ENCODE data around the gene TRPV6. TPM values are rescaled to one million over a fixed set of nuclear protein-coding genes. Genes with fewer than 3 reads are reported as not detected.

The TRPV6 gene
- polyA plus RNA-seq, 1 donor (not counting 4 experiments of a cell fraction or from before 2014, with no cell fraction given), result 1.5 TPM

GRCh38 chr7:142870147-142870559 lies 15.4 kb downstream of the TRPV6 start:
- no peaks in the 10 kb centered on the region for H3K36me3 ChIP-seq (ENCODE audit: control insufficient read depth in 2 of 2, extremely low read depth in 1 of 2, insufficient read depth in 2 of 2, low read length in 2 of 2)
- H3K79me2 ChIP-seq (ENCODE audit: control insufficient read depth, insufficient read depth, low read length), result no peaks in the 10 kb centered on the region
- no peaks in the 10 kb centered on the region for H3K9me1 ChIP-seq (ENCODE audit: control insufficient read depth, extremely low read depth, insufficient read depth, low read length)
- dilution Hi-C loops (cut with MboI; ENCODE audit: extremely low pct_ligation_motif_present, low sequenced_read_pairs), result no loop called here
- H3K27me3 ChIP-seq (ENCODE audit: control insufficient read depth, extremely low read depth, insufficient read depth, low read length), result no peaks in the 10 kb centered on the region
- H3K9me3 ChIP-seq (ENCODE audit: control insufficient read depth, low read depth, low read length), result no peaks in the 10 kb centered on the region
- no peak overlapping the region for H3K27ac ChIP-seq (ENCODE audit: control insufficient read depth, insufficient read depth, low read length)
- no peaks in the 10 kb centered on the region for H4K20me1 ChIP-seq (ENCODE audit: control insufficient read depth, extremely low read depth, insufficient read depth, low read length)
- no peak overlapping the region for H2AFZ ChIP-seq (ENCODE audit: control insufficient read depth, low read length)
- DNase-seq (ENCODE audit: low read depth, low spot score), result no peak
- TF ChIP-seq EZH2 (IDR thresholded peaks at IDR 0.05; ENCODE audit: low read length), result no peak
- no peak overlapping the region for H3K4me3 ChIP-seq (ENCODE audit: control insufficient read depth in 2 of 3, extremely low read depth in 1 of 3, insufficient read depth in 2 of 3, low read depth in 1 of 3, low read length in 3 of 3)
- no peak overlapping the region for H3K9ac ChIP-seq (ENCODE audit: control insufficient read depth, extremely low read depth, insufficient read depth, low read length)
- no peak overlapping the region for H3K4me2 ChIP-seq (ENCODE audit: control insufficient read depth, extremely low read depth, insufficient read depth, low read depth, low read length)
- H3K4me1 ChIP-seq (ENCODE audit: control insufficient read depth, extremely low read depth, insufficient read depth, low read length), result no peaks in the 10 kb centered on the region
- no peak for FAIRE-seq

- H3K9ac ChIP-seq (ENCODE audit: control insufficient read depth, extremely low read depth, insufficient read depth, low read length), result no peak overlapping the region
- no peaks in the 10 kb centered on the region for H3K9me3 ChIP-seq (ENCODE audit: control insufficient read depth, low read depth, low read length)
- H3K27ac ChIP-seq (ENCODE audit: control insufficient read depth, insufficient read depth, low read length), result no peak overlapping the region
- FAIRE-seq (no peak), DNase-seq (ENCODE audit: low read depth, low spot score) (no peak)
- H3K79me2 ChIP-seq (ENCODE audit: control insufficient read depth, insufficient read depth, low read length), result no peaks in the 10 kb centered on the region
- no peak overlapping the region for H2AFZ ChIP-seq (ENCODE audit: control insufficient read depth, low read length)
- no peaks in the 10 kb centered on the region for H3K36me3 ChIP-seq (ENCODE audit: control insufficient read depth in 2 of 2, extremely low read depth in 1 of 2, insufficient read depth in 2 of 2, low read length in 2 of 2)
- H3K4me1 ChIP-seq (ENCODE audit: control insufficient read depth, extremely low read depth, insufficient read depth, low read length), result no peaks in the 10 kb centered on the region
- H4K20me1 ChIP-seq (ENCODE audit: control insufficient read depth, extremely low read depth, insufficient read depth, low read length), result no peaks in the 10 kb centered on the region
- TF ChIP-seq CTCF (optimal IDR thresholded peaks at IDR 0.05 in 1 of 3, IDR thresholded peaks at IDR 0.05 in 1 of 3, conservative IDR thresholded peaks at IDR 0.05 in 1 of 3; ENCODE audit: extremely low read depth in 1 of 3, insufficient read depth in 2 of 3, low read length in 3 of 3), result no peak
- no peak for TF ChIP-seq EZH2 (IDR thresholded peaks at IDR 0.05; ENCODE audit: low read length)
- no peak overlapping the region for H3K4me2 ChIP-seq (ENCODE audit: control insufficient read depth, extremely low read depth, insufficient read depth, low read depth, low read length)
- H3K27me3 ChIP-seq (ENCODE audit: control insufficient read depth, extremely low read depth, insufficient read depth, low read length), result no peaks in the 10 kb centered on the region
- no peaks in the 10 kb centered on the region for H3K9me1 ChIP-seq (ENCODE audit: control insufficient read depth, extremely low read depth, insufficient read depth, low read length)
- no peak overlapping the region for H3K4me3 ChIP-seq (ENCODE audit: control insufficient read depth in 2 of 3, extremely low read depth in 1 of 3, insufficient read depth in 2 of 3, low read depth in 1 of 3, low read length in 3 of 3)
- dilution Hi-C loops (cut with MboI; ENCODE audit: extremely low pct_ligation_motif_present, low sequenced_read_pairs), result no loop called here
Measured at GRCh38 chr7:142869434-142869833, 16.1 kb downstream of the TRPV6 start.

GRCh38 chr7:142868986-142869415 lies 16.5 kb downstream of the TRPV6 start:
- H4K20me1 ChIP-seq (ENCODE audit: control insufficient read depth, extremely low read depth, insufficient read depth, low read length), result no peaks in the 10 kb centered on the region
- no peak for TF ChIP-seq CTCF (optimal IDR thresholded peaks at IDR 0.05 in 1 of 3, IDR thresholded peaks at IDR 0.05 in 1 of 3, conservative IDR thresholded peaks at IDR 0.05 in 1 of 3; ENCODE audit: extremely low read depth in 1 of 3, insufficient read depth in 2 of 3, low read length in 3 of 3)
- TF ChIP-seq EZH2 (IDR thresholded peaks at IDR 0.05; ENCODE audit: low read length), result no peak
- H3K9me1 ChIP-seq (ENCODE audit: control insufficient read depth, extremely low read depth, insufficient read depth, low read length), result no peaks in the 10 kb centered on the region
- H3K9ac ChIP-seq (ENCODE audit: control insufficient read depth, extremely low read depth, insufficient read depth, low read length), result no peak overlapping the region
- no peaks in the 10 kb centered on the region for H3K4me1 ChIP-seq (ENCODE audit: control insufficient read depth, extremely low read depth, insufficient read depth, low read length)
- no peaks in the 10 kb centered on the region for H3K27me3 ChIP-seq (ENCODE audit: control insufficient read depth, extremely low read depth, insufficient read depth, low read length)
- H3K4me2 ChIP-seq (ENCODE audit: control insufficient read depth, extremely low read depth, insufficient read depth, low read depth, low read length), result no peak overlapping the region
- H2AFZ ChIP-seq (ENCODE audit: control insufficient read depth, low read length), result no peak overlapping the region
- no peak overlapping the region for H3K4me3 ChIP-seq (ENCODE audit: control insufficient read depth in 2 of 3, extremely low read depth in 1 of 3, insufficient read depth in 2 of 3, low read depth in 1 of 3, low read length in 3 of 3)
- no peaks in the 10 kb centered on the region for H3K79me2 ChIP-seq (ENCODE audit: control insufficient read depth, insufficient read depth, low read length)
- no peak overlapping the region for H3K27ac ChIP-seq (ENCODE audit: control insufficient read depth, insufficient read depth, low read length)
- dilution Hi-C loops (cut with MboI; ENCODE audit: extremely low pct_ligation_motif_present, low sequenced_read_pairs), result no loop called here
- no peaks in the 10 kb centered on the region for H3K9me3 ChIP-seq (ENCODE audit: control insufficient read depth, low read depth, low read length)
- FAIRE-seq, result no peak
- no peak for DNase-seq (ENCODE audit: low read depth, low spot score)
- H3K36me3 ChIP-seq (ENCODE audit: control insufficient read depth in 2 of 2, extremely low read depth in 1 of 2, insufficient read depth in 2 of 2, low read length in 2 of 2), result no peaks in the 10 kb centered on the region
